T-helper 2 cell treated with Interferon-gamma antibody and Interleukin-4, amounts not matched to agents 100 ng/mL and 5 ng/mL, for 36 hours (primary cell): Measurements from ENCODE around the gene AKAP11. TPM values are rescaled to one million over a fixed set of nuclear protein-coding genes. Genes with fewer than 3 reads are reported as not detected.

ENCODE experiments used
- intact Hi-C: fragments of 100-400 bp; cut with micrococcal nuclease; formaldehyde crosslinking; loops from one replicate; pipeline ENCODE4 v1.15.1; 2023
- total RNA-seq: library from RNA; stranded (reverse); gene quantifications from 2 replicates; pipeline ENCODE4 v1.2.3, GENCODE V29; 2022

The AKAP11 gene
- total RNA-seq, 1 donor from 2014 or later, result 34.8 TPM

- intact Hi-C loops, result loop anchor here (1.0 to 5.0 kb wide), 13 partner anchors 12 to 1211 kb away; partner anchors contain the start of genes DGKH, EPSTI1, KBTBD6 and MTRF1
Observed at GRCh38 chr13:42271337-42272114, 426 bp upstream of the AKAP11 start.

- intact Hi-C loops, result loop anchor here (1.0 to 5.0 kb wide), 10 partner anchors 82 to 1140 kb away; partner anchors contain the start of genes DGKH, EPSTI1, KBTBD6 and MTRF1
Observed at GRCh38 chr13:42272804-42273175, 838 bp downstream of the AKAP11 start.

GRCh38 chr13:42274386-42275097, 2.6 kb downstream of the AKAP11 start:
- intact Hi-C loops, result loop anchor here (5.0 kb wide), 8 partner anchors 103 to 1142 kb away; partner anchors contain the start of genes DGKH, EPSTI1, KBTBD6 and MTRF1

GRCh38 chr13:42275098-42275471, 3.1 kb downstream of the AKAP11 start:
- intact Hi-C loops, result no loop called here

- intact Hi-C loops, result no loop called here
Observed at GRCh38 chr13:42275506-42275905, 3.6 kb downstream of the AKAP11 start.

DNA sequence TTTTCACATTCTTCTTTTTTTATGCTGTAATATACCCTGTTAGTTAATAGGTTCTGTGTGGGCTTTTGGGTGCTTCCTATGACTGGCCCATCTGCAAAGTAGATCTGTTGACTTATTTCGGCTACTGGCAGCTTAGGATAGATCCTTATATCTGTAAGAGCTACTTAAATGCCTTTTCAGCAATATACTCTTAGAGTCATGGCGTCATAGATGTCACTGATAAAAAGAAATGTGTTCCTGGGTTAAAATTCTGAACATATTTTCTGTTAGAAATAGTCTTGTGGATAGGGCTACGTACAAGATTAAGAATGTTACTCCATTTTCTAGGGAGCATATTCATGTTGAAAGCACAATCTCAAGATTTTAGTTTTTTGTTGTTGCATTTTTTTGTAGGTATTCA, 4.7 kb downstream of the AKAP11 start:
- intact Hi-C loops, result no loop called here

GRCh38 chr13:42277618-42278276, 5.8 kb downstream of the AKAP11 start:
- intact Hi-C loops, result no loop called here

DNA sequence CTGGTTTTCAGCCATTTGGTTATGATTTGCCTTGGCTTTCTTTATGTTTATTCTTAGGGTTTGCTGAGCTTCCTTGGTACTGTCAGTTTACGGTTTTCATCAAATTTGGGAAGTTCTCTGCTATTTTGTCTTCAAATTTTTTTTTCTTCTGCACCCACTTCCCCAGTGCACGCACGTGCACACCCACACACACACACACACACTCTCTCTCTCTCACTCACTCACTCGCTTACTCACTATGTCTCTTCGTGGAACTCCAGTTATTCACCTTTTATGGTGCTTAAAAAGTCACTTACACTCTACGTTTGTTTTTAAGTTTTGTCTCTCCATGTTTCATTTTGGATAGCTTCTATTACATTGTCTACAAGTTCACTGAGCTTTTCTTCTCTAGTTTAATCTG, 7.1 kb downstream of the AKAP11 start:
- intact Hi-C loops, result no loop called here

GRCh38 chr13:42279986-42280385, 8.0 kb downstream of the AKAP11 start:
- intact Hi-C loops, result no loop called here

DNA sequence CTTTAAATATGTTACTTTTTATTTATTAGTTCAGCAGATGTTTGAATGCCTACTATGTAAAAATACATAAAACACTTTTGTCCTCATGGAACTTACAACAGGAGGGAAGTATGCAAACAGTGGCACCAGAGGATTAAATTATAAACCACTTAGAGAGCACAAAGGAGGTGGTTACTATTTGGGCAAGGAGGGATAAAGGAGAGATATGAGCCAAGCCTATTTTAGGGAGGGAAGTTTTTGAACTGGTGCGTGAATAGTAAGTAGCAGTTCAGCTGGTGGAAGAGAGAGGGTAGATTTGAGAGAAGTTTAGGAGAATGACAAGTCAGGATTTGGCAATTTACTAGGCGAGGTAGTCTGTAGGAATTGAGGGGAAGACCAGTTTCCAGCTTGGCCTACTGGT, 8.6 kb downstream of the AKAP11 start:
- intact Hi-C loops, result no loop called here

DNA sequence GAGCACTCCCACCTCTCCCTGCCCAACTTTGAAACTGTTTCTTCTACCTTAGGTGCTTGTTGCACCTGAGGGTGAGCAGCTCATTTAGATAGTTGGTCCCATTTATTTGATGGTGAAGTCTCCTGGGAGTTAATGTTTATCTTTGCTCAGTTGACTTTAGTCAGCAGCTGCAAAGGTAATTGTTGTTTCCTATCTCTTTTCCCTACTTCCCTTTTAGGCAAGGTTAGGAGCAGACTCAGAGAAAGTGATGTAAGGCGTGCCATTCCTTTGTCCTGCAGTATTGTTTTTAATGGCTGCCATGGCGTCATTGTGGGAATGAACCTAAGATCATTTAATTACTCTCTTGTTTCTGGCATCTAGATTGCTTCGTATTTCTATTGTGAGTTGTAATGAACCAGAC, 11.6 kb downstream of the AKAP11 start:
- intact Hi-C loops, result no loop called here

DNA sequence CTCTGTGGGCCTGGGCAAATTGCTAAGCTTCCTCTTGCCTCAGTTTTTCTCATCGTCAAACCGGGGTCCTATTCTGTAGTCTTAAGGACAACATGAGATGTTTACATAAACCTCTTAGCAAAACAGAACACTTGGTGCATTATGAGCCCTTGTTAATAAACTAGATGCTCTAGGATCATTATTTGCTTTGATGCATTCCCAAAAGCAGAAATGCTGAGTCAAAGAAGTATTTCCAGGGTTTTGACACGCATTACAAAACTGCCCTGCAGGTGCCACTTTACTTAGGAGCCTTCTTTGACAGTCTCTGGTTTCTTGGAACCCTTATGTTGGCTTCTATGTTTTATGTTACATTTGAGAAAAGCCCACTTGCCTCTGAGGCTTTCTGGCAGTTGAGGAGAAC, 12.1 kb downstream of the AKAP11 start:
- intact Hi-C loops, result no loop called here

GRCh38 chr13:42298392-42298791, 26.4 kb downstream of the AKAP11 start:
- intact Hi-C loops, result no loop called here

DNA sequence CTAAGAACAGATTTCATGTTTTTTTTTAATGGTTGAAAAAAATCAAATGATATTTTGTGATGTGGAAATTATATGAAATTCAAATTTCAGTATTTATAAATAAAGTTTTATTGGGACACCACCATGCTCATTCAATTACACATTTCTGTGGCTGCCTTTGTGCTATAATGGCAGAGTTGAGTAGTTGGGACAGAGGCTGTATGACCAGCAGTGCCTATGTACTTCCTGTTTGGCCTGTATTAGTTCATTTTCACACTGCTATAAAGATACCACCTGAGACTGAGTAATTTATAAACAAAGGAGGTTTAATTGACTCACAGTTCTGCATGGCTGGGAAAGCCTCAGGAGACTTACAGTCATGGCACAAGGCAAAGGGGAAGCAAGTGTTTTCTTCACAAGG, 33.6 kb downstream of the AKAP11 start:
- intact Hi-C loops, result no loop called here

GRCh38 chr13:42307461-42307860, 35.5 kb downstream of the AKAP11 start:
- intact Hi-C loops, result no loop called here

DNA sequence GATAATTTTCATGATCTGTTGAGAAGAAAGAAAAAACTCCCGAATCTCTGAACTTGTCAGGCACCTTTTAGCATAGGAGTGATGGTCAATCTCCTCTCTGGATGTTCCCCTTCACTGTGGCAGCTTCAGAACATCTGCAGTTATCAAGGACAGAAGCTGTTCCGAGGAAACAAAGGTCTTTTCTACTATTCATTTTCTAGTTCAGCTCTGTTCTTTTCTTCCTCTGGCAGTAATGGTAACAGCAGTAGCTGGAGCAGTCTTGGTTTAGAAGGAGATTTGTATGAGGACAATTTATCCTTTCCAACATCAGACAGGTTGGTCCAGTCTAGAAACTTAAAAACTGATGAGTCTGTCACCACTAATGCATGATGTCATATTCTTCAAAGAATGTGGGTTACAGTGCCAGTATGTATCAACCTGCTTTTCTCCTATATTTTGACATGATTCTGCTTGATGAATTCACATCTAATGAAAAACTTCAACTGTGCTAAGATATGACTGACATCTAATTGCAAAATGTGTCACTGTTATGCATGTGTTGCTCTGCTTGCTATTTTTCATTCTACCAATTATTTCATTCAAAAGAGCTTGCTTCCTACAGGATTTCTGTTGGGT, 41.0 kb downstream of the AKAP11 start:
- intact Hi-C loops, result no loop called here

DNA sequence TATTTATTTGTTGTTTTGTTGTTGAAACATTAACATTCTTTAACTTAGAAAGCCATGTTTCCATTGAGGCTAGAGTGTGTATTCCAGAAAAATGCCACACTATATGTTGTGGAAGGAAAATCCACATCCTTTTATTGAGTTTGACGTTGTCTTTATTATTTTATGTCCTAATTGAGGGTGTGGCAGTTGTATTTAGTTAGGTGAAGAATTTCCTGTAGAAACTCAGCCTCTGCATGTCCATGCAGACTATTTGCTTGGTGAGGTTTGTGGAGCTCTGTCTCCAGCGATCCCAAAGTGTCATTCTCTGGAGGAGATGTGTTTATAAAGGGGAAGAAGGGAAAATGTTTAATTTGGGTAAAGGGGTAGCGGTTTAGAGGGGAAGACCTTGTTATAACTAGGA, 46.6 kb downstream of the AKAP11 start:
- intact Hi-C loops, result no loop called here

- intact Hi-C loops, result no loop called here
Observed at GRCh38 chr13:42320375-42320787, 48.4 kb downstream of the AKAP11 start.

DNA sequence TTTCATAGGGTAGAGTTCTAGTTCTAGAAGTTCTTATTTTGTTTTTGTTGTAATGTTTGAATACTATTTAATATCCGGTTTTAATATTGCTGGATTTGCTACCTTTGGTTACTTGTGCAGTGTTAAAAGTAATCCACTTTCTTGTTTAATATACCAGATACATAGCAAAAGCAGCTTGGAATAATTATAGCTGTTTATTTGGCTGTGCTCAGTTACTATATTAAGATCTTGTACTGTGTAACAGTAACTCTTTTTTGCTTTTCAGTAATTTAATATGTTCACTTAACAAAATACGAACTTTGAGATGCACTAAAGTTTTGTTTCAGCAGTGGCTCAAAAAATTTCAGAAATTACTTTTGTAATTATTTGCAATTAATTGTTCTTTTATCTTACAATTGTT, 50.9 kb downstream of the AKAP11 start:
- intact Hi-C loops, result no loop called here

- intact Hi-C loops, result no loop called here
Observed at GRCh38 chr13:42324704-42325103, 52.8 kb downstream of the AKAP11 start.

- intact Hi-C loops, result loop anchor here (2.0 kb wide), 2 partner anchors 57 to 167 kb away; no protein-coding TSS in a partner anchor
Observed at GRCh38 chr13:42327725-42328124, 55.8 kb downstream of the AKAP11 start.
